ENCODE measurements around the gene FANCI.
A peak's percentile ranks its signal among the peaks of the same experiment; 100 is the strongest.

Gene FANCI

DNA sequence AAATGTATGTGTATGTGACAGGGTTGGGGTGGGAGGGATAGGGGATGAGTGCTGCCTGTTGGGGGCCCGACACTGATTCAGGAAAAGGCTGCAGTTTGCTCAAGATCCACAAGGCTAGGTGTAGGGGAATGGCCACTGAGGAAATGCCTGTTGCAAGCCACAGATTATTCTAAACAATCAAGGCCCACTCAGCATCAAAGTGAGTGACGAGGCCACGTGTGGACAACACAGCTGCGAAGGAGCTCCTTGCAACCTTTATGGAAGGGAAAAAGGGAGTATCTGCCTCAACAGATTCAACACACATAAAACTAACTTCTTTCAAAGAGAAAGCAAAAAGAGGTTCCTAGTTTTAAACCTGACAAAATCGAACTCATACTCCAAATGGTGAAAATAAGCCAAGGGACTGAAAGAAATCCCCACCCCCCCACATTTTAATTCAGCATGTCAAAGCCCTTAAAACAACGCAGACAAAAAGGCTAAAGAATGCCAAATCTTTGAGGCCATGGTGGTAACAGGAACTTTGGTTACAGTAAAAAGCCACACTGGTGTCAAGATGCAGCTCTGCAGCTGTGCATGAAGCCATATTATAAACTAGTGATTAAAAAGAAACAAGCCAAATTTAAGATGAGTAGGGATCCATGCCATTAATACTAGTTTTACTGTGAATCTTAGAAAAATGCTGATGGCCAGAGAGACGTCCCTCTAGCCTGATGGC, 87.3 kb downstream of the FANCI start:
- Histone ChIP-seq H3K36me3 (ENCODE audit: insufficient read depth, low read length) (peaks cover 81% of the 10 kb centered on the region), H3K4me2 (ENCODE audit: insufficient read depth, low read length) (peak overlapping the region; percentile 91), H3K9me3 (ENCODE audit: insufficient read depth, low read length, severe bottlenecking) (no peaks in the 10 kb centered on the region), H3K4me1 (ENCODE audit: insufficient read depth, low read length) (peaks cover 88% of the 10 kb centered on the region), H3K27ac (ENCODE audit: low read length) (peak overlapping the region; percentile 65), H3K79me2 (ENCODE audit: insufficient read depth, low read length) (peaks cover 86% of the 10 kb centered on the region), H3K4me3 (ENCODE audit: low read depth in 1 of 2, low read length in 2 of 2) (peak overlapping the region in 1 of 2 experiments; percentile 88; a peak in 2 of 4 replicates), H3K9ac (ENCODE audit: low read depth, low read length) (peak overlapping the region; percentile 88), H4K20me1 (ENCODE audit: insufficient read depth, low read length) (peaks cover 79% of the 10 kb centered on the region), H2AFZ (ENCODE audit: low read depth, low read length) (no peak overlapping the region), H3K27me3 (ENCODE audit: insufficient read depth, low read length, poor library complexity) (no peaks in the 10 kb centered on the region)
- DNase-seq (no peak), ATAC-seq (ENCODE audit: insufficient read depth, low read depth) (no peak)
- no peak for TF ChIP-seq EZH2 (IDR thresholded peaks at IDR 0.05; ENCODE audit: borderline replicate concordance, low read depth, low read length, severe bottlenecking)
- TF ChIP-seq, protein P1, sequence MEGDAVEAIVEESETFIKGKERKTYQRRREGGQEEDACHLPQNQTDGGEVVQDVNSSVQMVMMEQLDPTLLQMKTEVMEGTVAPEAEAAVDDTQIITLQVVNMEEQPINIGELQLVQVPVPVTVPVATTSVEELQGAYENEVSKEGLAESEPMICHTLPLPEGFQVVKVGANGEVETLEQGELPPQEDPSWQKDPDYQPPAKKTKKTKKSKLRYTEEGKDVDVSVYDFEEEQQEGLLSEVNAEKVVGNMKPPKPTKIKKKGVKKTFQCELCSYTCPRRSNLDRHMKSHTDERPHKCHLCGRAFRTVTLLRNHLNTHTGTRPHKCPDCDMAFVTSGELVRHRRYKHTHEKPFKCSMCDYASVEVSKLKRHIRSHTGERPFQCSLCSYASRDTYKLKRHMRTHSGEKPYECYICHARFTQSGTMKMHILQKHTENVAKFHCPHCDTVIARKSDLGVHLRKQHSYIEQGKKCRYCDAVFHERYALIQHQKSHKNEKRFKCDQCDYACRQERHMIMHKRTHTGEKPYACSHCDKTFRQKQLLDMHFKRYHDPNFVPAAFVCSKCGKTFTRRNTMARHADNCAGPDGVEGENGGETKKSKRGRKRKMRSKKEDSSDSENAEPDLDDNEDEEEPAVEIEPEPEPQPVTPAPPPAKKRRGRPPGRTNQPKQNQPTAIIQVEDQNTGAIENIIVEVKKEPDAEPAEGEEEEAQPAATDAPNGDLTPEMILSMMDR (IDR thresholded peaks at IDR 0.05; ENCODE audit: borderline replicate concordance, extremely low read depth, low read length, poor library complexity, severe bottlenecking): no peak

DNA sequence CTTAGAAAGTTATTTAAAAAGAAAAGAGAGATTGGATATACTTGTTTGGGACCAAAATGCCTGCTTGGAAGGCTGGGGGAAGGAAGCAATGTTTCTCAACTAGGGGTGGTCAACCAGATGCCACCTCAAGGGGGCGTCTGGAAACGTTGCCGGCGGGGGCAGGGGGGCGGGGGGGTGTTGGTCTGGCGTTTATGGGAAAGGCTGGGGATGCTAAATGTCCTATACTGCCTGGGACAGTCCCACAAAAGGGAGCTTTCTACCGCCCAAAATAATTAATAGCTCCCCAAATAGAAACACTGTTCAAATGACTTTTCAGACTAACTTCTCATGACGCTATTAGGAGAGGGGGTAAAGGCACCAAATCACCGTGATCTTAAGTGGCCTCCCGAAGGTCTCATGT, 88.7 kb downstream of the FANCI start:
- peak overlapping the region; percentile 91 for H3K4me2 ChIP-seq (ENCODE audit: insufficient read depth, low read length)

DNA sequence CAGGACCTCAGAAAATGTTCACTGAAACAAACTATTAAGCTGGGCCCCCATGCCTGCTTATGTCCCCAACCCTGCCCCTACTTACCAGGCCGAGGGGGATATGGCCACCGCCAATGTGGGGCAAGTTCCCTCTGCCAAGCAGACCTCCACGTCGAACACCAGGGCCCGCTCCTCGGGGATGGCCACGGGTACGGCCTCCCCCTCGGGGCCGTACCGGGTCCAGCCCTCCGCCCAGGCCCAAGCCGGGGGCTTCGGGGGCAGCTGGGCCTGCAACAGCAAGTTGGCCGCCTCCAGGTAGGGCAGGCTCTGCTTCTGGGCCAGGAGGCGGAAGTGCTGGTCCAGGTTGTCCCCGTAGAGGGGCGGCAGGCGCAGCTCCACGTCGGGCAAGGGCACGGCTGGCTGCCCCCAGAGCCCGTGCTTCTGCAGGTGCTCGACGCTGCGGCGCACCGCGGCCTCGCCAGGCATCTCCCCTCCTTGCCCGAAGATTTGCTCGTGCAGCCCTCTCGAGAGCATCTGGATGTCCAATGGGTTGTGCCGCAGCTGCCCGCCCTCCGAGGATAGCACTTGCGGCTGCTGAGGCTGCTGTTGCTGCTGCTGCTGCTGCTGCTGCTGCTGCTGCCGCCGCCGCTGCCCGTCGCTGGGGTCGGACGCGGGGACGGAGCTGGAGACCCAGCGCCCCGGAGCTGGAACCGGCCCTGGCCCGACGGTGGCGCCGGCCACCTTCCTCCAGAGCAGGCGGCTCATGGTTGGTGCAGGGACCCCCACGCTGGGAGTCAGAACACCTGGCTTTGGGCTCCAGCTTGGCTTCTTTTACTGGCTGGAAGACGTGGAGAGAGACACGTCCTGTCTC, 89.5 kb downstream of the FANCI start:
- Histone ChIP-seq H3K27ac (ENCODE audit: low read length) (peak overlapping the region; percentile 90), H3K4me3 (ENCODE audit: low read depth in 1 of 2, low read length in 2 of 2) (peak overlapping the region; percentile 68 to 88), H3K9me3 (ENCODE audit: insufficient read depth, low read length, severe bottlenecking) (no peaks in the 10 kb centered on the region), H3K79me2 (ENCODE audit: insufficient read depth, low read length) (peaks cover 64% of the 10 kb centered on the region), H3K36me3 (ENCODE audit: insufficient read depth, low read length) (peaks cover 59% of the 10 kb centered on the region), H3K4me1 (ENCODE audit: insufficient read depth, low read length) (peaks cover 91% of the 10 kb centered on the region), H4K20me1 (ENCODE audit: insufficient read depth, low read length) (peaks cover 59% of the 10 kb centered on the region), H3K27me3 (ENCODE audit: insufficient read depth, low read length, poor library complexity) (no peaks in the 10 kb centered on the region), H3K4me2 (ENCODE audit: insufficient read depth, low read length) (peak overlapping the region; percentile 91), H3K9ac (ENCODE audit: low read depth, low read length) (peak overlapping the region; percentile 88), H2AFZ (ENCODE audit: low read depth, low read length) (no peak overlapping the region)
- DNase-seq (peak; percentile 41), ATAC-seq (ENCODE audit: insufficient read depth, low read depth) (no peak)
- TF ChIP-seq EZH2 (IDR thresholded peaks at IDR 0.05; ENCODE audit: borderline replicate concordance, low read depth, low read length, severe bottlenecking): no peak
- TF ChIP-seq, protein P1 (IDR thresholded peaks at IDR 0.05; ENCODE audit: borderline replicate concordance, extremely low read depth, low read length, poor library complexity, severe bottlenecking): no peak

More for the DNA sequence above, 88.7 kb downstream of the FANCI start:
- DNase-seq: peak; percentile 46
- Histone ChIP-seq H4K20me1 (ENCODE audit: insufficient read depth, low read length) (peaks cover 65% of the 10 kb centered on the region), H3K9me3 (ENCODE audit: insufficient read depth, low read length, severe bottlenecking) (no peaks in the 10 kb centered on the region), H3K27me3 (ENCODE audit: insufficient read depth, low read length, poor library complexity) (no peaks in the 10 kb centered on the region), H3K9ac (ENCODE audit: low read depth, low read length) (peak overlapping the region; percentile 88), H2AFZ (ENCODE audit: low read depth, low read length) (no peak overlapping the region), H3K79me2 (ENCODE audit: insufficient read depth, low read length) (peaks cover 72% of the 10 kb centered on the region), H3K4me1 (ENCODE audit: insufficient read depth, low read length) (peaks cover 89% of the 10 kb centered on the region), H3K27ac (ENCODE audit: low read length) (peak overlapping the region; percentile 90), H3K4me3 (ENCODE audit: low read depth in 1 of 2, low read length in 2 of 2) (peak overlapping the region; percentile 68 to 88; a peak in 3 of 4 replicates), H3K36me3 (ENCODE audit: insufficient read depth, low read length) (peaks cover 67% of the 10 kb centered on the region)
- ATAC-seq (ENCODE audit: insufficient read depth, low read depth): no peak
- TF ChIP-seq, protein P1 (IDR thresholded peaks at IDR 0.05; ENCODE audit: borderline replicate concordance, extremely low read depth, low read length, poor library complexity, severe bottlenecking): peak; percentile 55
- no peak for TF ChIP-seq EZH2 (IDR thresholded peaks at IDR 0.05; ENCODE audit: borderline replicate concordance, low read depth, low read length, severe bottlenecking)

All from DND-41 (cell line).